Activated gamma-delta T cell treated with anti-CD3 and anti-CD28 coated beads, Interleukin-2, amount 50 U/mL, for 16 hours (primary cell): ENCODE data around the gene MAEA.
"Not testable (repeated sequence)": the region's sequence is repeated elsewhere in the genome, so short reads cannot be mapped to it uniquely, and the experiment has no call there.

Source experiments
- DNase-seq: peaks from one replicate; pipeline ENCODE4 v3.0.0-alpha.2; 2020; ENCODE audit warnings: low read depth

The MAEA gene

DNA sequence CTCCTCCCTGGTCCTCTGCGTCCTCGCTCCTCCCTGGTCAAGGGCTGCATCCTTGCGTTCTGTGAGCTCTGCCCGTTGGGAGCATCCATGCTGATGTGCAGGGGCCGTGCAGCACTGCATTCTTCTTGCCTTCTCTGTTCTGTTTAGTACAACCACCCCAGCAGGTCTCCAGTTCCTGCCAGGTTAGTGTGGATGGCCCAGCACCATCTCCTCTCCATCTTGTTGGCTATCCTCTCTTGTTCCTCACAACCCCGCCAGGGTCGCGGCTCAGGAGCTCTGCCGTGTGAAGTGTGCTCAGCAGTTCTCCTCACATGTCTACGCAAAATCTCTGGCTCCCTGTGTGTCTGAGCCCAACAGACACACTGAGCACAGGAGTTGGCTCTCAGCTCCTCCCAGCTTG, 10.4 kb upstream of the MAEA start:
- no peak for DNase-seq

- no peak for DNase-seq
Observed at GRCh38 chr4:1283711-1284110, 6.0 kb upstream of the MAEA start.

DNA sequence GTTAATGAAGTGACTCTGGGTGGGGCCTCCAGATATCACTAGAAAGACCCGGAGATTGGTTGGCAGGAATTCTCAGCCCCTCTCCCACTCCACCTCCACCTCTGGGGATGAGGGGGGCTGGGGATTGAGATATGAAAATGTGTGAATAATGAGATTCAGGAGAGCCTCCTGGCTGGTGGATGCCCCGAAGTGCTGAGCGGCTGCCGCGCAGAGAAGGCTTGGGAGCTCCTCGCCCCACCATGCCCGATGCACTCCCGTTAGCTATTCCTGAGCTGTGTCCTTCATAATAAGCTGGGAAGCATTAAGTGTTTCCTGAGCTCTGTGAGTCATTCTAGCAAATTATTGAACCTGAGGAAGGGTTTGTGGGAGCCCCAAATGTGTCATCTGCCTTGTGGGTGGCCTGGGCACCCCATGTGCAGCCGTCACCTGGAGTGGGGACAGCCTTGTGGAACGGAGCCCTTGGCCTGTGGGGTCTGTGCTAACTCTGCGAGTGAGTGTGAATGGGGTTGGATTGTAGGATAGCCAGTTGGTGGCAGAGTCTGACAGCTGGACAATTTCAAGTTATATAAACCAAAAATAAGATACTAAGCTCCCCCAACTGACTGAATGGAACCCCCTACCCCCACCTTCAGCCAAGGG, 4.4 kb upstream of the MAEA start:
- DNase-seq: no peak

DNA sequence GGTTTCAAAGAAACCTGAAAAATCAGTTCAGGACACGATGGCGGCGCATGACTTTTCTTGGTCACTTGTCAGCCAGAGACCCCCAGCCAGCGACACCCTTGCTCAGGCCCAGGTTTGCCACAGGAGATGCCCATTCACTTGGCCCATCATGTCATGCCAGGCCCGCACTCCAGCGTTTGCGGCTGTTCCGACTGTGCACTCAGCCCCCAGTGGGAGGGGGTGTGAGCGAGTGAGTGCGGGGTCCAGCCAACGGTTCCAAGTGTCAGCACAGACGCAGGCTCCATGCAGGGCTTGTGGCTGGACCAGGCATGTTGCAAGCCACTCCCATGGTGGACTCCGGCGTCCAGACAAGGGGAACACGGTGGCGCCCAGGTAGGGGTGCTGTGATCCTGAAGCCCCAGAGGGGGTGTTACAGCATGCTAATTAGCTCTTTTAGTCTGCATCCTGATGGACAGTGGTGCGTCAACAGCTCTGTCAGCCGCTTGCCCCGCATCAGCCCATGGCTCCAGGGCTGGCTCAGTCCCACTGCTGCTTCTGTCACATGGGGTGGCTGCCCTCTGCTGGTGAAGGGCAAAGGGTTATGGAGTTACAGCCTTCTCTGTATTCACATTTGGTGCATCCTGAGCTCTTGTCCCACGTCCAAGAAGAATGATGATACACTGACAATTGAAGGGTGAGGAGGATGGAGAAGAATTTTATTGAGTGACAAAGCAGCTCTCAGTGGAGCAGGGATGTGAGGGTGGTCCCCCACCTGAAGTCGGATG, 3.7 kb upstream of the MAEA start:
- no peak for DNase-seq

- DNase-seq: no peak
Observed at GRCh38 chr4:1288786-1289185, 905 bp upstream of the MAEA start.

DNA sequence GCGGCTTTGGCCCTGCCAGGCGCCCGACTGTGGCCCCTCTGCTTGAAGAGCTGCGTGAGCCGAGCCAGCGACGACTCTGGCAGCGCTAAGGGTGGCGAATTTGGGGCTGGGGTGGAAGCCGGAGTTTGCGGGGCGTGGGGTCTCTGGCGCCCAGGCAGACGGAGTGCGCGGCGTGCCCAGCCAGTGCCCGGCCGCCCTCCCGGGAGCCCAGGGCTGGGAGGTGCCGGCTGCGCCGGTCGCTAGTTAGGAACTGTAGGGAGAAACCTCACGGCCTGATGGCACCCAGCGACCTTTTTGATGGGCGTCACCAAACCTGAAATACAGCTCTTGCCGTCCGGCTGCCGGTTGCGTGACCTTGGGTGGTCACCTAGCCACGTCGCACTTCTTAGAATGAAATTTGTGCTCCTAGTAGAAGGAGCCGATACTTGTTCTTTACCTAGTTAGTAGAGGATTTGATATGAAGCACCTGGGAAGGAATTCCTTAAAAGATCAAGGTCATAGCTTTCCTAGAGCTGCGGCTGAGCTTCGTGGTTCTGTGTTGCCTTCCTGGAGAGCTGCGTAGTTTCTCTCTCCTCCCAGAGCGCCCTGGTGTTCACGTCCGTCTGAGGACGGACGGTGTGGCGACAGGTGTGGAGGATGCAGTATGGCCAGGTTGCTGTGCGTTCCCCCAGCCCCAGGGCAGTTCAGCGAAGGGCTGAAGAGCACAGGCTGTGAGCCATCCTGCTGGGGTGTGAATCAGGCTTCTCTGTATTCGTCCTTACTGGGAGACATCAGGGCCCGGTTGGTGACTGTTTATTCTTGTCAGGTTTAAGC, 680 bp downstream of the MAEA start:
- no peak for DNase-seq

DNA sequence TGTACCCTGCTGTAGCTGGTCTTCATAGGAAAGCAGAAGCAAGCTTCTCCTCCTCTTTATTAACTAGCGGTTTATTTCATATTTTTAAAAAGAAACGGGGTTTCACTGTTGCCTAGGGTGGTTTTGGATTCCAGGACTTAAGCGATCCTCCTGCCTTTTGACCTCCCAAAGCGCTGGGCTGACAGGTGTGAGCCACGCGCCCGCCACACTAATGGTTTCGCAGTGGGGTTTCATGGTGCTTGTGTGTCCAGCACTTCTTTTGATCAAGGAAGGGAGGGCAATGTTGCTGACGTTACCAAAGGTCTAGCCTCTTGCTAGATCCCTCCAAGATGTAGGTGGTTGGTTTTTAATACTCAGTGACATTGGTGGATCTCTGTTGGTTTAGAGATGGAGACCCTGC, 1.4 kb downstream of the MAEA start:
- DNase-seq: no peak

DNA sequence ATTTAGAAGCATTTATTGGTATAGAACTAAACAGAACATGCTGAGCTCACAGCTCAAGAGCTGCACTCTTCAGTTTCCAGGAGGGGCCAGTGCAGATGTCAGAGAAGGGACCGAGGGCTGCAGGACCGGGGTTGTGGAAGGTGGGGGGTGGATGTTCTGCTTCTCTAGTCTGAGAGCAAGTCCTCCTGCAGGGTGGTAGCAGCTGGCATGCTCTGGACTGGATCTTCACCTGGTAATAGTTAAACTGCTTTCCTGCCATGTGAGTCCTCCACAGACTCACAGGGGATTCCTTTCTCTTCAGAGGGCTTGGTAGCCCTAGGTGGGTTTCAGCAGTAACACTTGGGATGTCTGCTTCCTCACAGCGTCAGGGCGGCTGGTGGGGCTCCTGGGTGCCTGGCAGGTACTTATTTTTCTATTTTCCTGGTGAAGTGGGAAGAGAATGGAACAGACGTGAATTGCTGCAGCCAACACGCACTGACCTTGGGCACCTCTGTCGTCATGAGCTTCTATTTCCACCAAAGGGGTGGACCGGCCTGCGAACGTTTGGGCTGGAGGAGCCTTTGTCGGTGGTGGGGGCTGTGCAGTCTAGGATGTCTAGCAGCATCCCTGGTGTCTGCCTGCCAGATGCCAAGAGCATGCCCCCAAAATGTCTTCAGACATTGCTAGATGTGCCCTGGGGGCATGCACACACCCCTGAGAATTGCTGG, 2.5 kb downstream of the MAEA start:
- DNase-seq: no peak

- DNase-seq: not testable (repeated sequence)
Observed at GRCh38 chr4:1292703-1293011, 3.0 kb downstream of the MAEA start.

GRCh38 chr4:1293531-1293941, 3.8 kb downstream of the MAEA start:
- no peak for DNase-seq

GRCh38 chr4:1293991-1294390, 4.3 kb downstream of the MAEA start:
- no peak for DNase-seq

GRCh38 chr4:1294424-1294823, 4.7 kb downstream of the MAEA start:
- DNase-seq: no peak

DNA sequence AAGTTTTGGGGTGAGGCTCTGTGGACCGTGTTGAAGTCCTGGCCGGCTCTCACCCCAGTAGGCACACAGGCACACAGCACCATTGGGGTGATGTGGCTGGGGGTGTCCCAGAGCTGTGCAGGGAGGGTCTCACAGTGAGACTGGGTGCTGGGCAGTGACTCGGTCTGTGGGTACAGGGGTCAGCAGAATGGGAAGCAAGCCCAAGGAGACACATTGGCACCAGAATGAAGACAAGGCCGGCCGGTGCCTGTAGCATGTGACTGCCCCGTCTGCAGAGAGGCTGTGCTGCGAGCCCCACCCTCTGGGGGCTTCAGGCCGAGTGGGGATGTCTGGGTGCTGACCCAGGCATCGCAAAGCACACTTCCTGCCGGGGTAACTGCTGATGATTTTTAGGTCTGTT, 5.2 kb downstream of the MAEA start:
- DNase-seq: no peak

GRCh38 chr4:1295405-1296055, 5.8 kb downstream of the MAEA start:
- DNase-seq: no peak

- DNase-seq: no peak
Observed at GRCh38 chr4:1296324-1297022, 6.8 kb downstream of the MAEA start.

DNA sequence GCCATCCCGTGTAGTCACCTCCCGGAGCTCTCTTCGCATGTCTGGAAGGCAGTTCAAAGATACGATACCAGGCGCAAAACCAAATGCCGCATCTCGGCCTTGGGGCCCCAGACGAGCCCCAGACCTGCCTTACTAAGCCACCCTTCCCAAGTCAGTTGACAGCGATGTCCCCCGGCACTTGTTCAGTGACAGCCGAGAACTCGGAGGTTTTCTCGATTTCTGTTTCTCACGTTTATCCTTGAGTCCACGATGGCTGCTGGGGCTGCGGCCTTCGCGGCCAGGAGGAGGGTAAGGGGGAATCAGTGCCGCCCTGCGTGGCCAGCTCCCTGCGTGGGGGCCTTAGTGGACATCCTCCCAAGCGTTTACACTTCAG, 7.3 kb downstream of the MAEA start:
- DNase-seq: no peak

GRCh38 chr4:1297456-1298325, 8.0 kb downstream of the MAEA start:
- no peak for DNase-seq

- no peak for DNase-seq
Observed at GRCh38 chr4:1298461-1298860, 8.8 kb downstream of the MAEA start.

DNA sequence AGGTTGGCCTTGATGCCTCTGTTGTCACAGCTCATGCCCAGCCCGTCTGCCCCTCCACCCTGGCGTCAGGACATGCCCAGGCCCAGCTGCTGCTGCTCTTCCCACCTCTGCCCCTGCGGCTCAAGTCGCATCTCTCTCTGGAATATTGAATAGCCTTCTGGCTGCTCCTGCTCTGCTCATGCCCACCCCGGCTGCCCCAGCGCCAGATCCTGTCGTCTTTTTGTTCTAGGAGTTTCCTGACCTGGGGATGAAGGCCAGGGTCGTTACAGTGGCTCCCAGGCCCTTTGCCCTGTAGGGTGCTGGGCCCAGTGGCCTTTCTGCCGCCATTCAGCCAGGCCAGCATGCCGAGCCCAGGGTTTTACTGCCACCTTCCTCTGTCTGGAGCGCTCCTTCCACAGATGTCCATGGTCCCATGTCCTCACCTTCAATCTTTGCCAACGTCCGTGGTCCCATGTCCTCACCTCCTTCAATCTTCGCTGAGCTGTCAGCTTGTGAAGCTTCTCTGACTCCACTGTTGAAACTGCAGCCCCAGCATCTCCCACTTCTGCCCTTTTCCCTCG, 9.7 kb downstream of the MAEA start:
- DNase-seq: no peak
